Mesothelial cell of epicardium (in vitro differentiated cells): Measurements from ENCODE around the gene FLT4. TPM values are rescaled to one million over a fixed set of nuclear protein-coding genes. Genes with fewer than 3 reads are reported as not detected.

Experiments used
- DNase-seq, 2 experiments: peaks; one replicate each; pipeline ENCODE4 v3.0.0; 2021; ENCODE audit warnings: low spot score in 2 of 2; ENCODE audit not compliant: unreplicated experiment in 2 of 2
- H3K27ac Mint-ChIP-seq: 2 replicates; pipeline ENCODE4 v1.8.0; 2021; ENCODE audit warnings: mixed read lengths
- H3K27me3 Mint-ChIP-seq: 2 replicates; pipeline ENCODE4 v1.8.0; 2021; ENCODE audit warnings: low read depth, mixed read lengths
- H3K36me3 Mint-ChIP-seq: 2 replicates; pipeline ENCODE4 v1.8.0; 2021; ENCODE audit warnings: mixed read lengths
- H3K4me1 Mint-ChIP-seq: 2 replicates; pipeline ENCODE4 v1.8.0; 2021; ENCODE audit warnings: mixed read lengths
- H3K4me3 Mint-ChIP-seq: 2 replicates; pipeline ENCODE4 v1.8.0; 2021; ENCODE audit warnings: mild to moderate bottlenecking, moderate library complexity, mixed read lengths
- H3K9me3 Mint-ChIP-seq: 2 replicates; pipeline ENCODE4 v1.8.0; 2021; ENCODE audit warnings: mixed read lengths
- CTCF ChIP-seq: fragments of 200-600 bp; sonication (generic); IDR thresholded peaks from one replicate; pipeline ENCODE4 v1.5.0; 2021; ENCODE audit warnings: antibody characterized with exemption; ENCODE audit not compliant: unreplicated experiment
- total RNA-seq: library from RNA; stranded (reverse); gene quantifications from 3 replicates; pipeline ENCODE4 v1.2.1, GENCODE V29; 2021

Gene FLT4
- total RNA-seq, 1 donor from 2014 or later: 1.8 TPM

GRCh38 chr5:180670586-180671359, 21.4 kb upstream of the FLT4 start:
- Mint-ChIP-seq H3K4me3 (no peak overlapping the region), H3K4me1 (peaks cover 2% of the 10 kb centered on the region), H3K9me3 (no peaks in the 10 kb centered on the region), H3K27me3 (peaks cover 71% of the 10 kb centered on the region), H3K36me3 (no peaks in the 10 kb centered on the region), H3K27ac (no peak overlapping the region)
- peak; percentile 40 for TF ChIP-seq CTCF
- no peak for DNase-seq

- no peak overlapping the region for H3K27ac Mint-ChIP-seq
- H3K4me3 Mint-ChIP-seq: no peak overlapping the region
- peaks cover 70% of the 10 kb centered on the region for H3K27me3 Mint-ChIP-seq
- DNase-seq: peak in 1 of 2 experiments; percentile 24
- TF ChIP-seq CTCF: no peak
- no peaks in the 10 kb centered on the region for H3K36me3 Mint-ChIP-seq
- H3K4me1 Mint-ChIP-seq: peaks cover 2% of the 10 kb centered on the region
- H3K9me3 Mint-ChIP-seq: no peaks in the 10 kb centered on the region
Measured at GRCh38 chr5:180670157-180670556, 20.8 kb upstream of the FLT4 start.

GRCh38 chr5:180669661-180670060, 20.3 kb upstream of the FLT4 start:
- Mint-ChIP-seq H3K4me3 (no peak overlapping the region), H3K9me3 (no peaks in the 10 kb centered on the region), H3K36me3 (no peaks in the 10 kb centered on the region), H3K4me1 (peaks cover 2% of the 10 kb centered on the region), H3K27ac (no peak overlapping the region), H3K27me3 (peaks cover 67% of the 10 kb centered on the region)
- peak in 1 of 2 experiments; percentile 29 for DNase-seq
- no peak for TF ChIP-seq CTCF

GRCh38 chr5:180668835-180669596, 19.6 kb upstream of the FLT4 start:
- Mint-ChIP-seq H3K9me3 (no peaks in the 10 kb centered on the region), H3K27me3 (peaks cover 63% of the 10 kb centered on the region)
- TF ChIP-seq CTCF: no peak

GRCh38 chr5:180666812-180667211, 17.4 kb upstream of the FLT4 start:
- peaks cover 54% of the 10 kb centered on the region for H3K27me3 Mint-ChIP-seq
- TF ChIP-seq CTCF: no peak
- H3K36me3 Mint-ChIP-seq: no peaks in the 10 kb centered on the region
- no peak overlapping the region for H3K4me3 Mint-ChIP-seq
- no peak overlapping the region for H3K27ac Mint-ChIP-seq
- no peaks in the 10 kb centered on the region for H3K9me3 Mint-ChIP-seq
- no peak for DNase-seq
- no peaks in the 10 kb centered on the region for H3K4me1 Mint-ChIP-seq

More at GRCh38 chr5:180668835-180669596, 19.6 kb upstream of the FLT4 start:
- Mint-ChIP-seq H3K4me1 (no peaks in the 10 kb centered on the region), H3K27ac (no peak overlapping the region), H3K4me3 (no peak overlapping the region), H3K36me3 (no peaks in the 10 kb centered on the region)
- peak in 1 of 2 experiments; percentile 26 for DNase-seq
